ENCODE results near the gene STX11.
A peak's percentile ranks its signal among the peaks of the same experiment; 100 is the strongest.

Gene STX11

GRCh38 chr6:144216668-144217218 is 66.4 kb downstream of the STX11 start:
- DNase-seq = no peak

- peak; percentile 18 for DNase-seq
Measured at GRCh38 chr6:144217264-144217663, 66.9 kb downstream of the STX11 start.

- DNase-seq = no peak
Measured at GRCh38 chr6:144217797-144218196, 67.5 kb downstream of the STX11 start.

GRCh38 chr6:144219056-144219685 is 68.9 kb downstream of the STX11 start:
- DNase-seq = peak; percentile 21

- DNase-seq = no peak
Measured at GRCh38 chr6:144220031-144220790, 69.9 kb downstream of the STX11 start.

GRCh38 chr6:144223686-144224085 is 73.4 kb downstream of the STX11 start:
- no peak for DNase-seq

- no peak for DNase-seq
Measured at GRCh38 chr6:144231721-144232120, 81.4 kb downstream of the STX11 start.

- no peak for DNase-seq
Measured at GRCh38 chr6:144232176-144232831, 82.0 kb downstream of the STX11 start.

- no peak for DNase-seq
Measured at GRCh38 chr6:144232832-144233230, 82.5 kb downstream of the STX11 start.

GRCh38 chr6:144234399-144234798 is 84.1 kb downstream of the STX11 start:
- no peak for DNase-seq

- no peak for DNase-seq
Measured at GRCh38 chr6:144234935-144235334, 84.6 kb downstream of the STX11 start.
